Body of pancreas (tissue), 4 donors: ENCODE data around the gene ILF3.

Experiments
- POLR2A ChIP-seq, 3 donors: fragments of 450-650 bp; IDR thresholded peaks; one replicate each; pipeline ENCODE4 v1.6.1; 2016; ENCODE audit warnings: antibody characterized with exemption in 3 of 3, mild to moderate bottlenecking in 2 of 3
- TF ChIP-seq, protein P1 (sequence below), 7 experiments: fragments of 450-650 bp in 4 of 7; fragments of 200-600 bp in 3 of 7; sonication (generic) in 3 of 7; IDR thresholded peaks; one replicate each; pipeline ENCODE4 v1.5.1; 2016 to 2019; ENCODE audit warnings: antibody characterized with exemption in 7 of 7

DNA sequence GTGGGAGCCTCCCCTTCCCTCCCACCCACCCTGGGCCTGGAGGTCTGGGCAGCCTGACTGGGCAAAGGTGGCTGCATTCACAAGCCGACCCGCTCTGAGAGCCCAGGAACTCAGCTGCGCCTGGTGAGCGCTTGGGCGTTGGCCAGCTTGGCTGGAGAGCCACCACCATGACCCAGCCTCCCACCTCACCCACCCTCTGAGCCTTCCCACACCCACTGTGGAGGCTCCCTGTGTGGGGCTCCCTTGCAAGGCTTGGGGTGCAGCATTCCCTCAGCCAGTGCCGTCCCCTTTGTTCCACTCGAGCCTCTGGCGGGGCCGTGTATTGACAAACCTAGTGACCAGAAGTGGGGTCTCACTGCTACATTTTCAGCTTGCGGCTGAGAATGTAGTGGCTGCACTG, 32.0 kb downstream of the ILF3 start:
- TF ChIP-seq POLR2A (IDR thresholded peaks at IDR 0.05) = no peak
- TF ChIP-seq, protein P1, sequence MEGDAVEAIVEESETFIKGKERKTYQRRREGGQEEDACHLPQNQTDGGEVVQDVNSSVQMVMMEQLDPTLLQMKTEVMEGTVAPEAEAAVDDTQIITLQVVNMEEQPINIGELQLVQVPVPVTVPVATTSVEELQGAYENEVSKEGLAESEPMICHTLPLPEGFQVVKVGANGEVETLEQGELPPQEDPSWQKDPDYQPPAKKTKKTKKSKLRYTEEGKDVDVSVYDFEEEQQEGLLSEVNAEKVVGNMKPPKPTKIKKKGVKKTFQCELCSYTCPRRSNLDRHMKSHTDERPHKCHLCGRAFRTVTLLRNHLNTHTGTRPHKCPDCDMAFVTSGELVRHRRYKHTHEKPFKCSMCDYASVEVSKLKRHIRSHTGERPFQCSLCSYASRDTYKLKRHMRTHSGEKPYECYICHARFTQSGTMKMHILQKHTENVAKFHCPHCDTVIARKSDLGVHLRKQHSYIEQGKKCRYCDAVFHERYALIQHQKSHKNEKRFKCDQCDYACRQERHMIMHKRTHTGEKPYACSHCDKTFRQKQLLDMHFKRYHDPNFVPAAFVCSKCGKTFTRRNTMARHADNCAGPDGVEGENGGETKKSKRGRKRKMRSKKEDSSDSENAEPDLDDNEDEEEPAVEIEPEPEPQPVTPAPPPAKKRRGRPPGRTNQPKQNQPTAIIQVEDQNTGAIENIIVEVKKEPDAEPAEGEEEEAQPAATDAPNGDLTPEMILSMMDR (IDR thresholded peaks at IDR 0.05) = no peak
